Stimulated activated CD8-positive, alpha-beta memory T cell treated with anti-CD3 and anti-CD28 coated beads, Interleukin-4, amount 100 ng/mL, for 1 hour (primary cell): Measurements from ENCODE around the gene HPCAL1.

Experiments
- DNase-seq, 2 donors: peaks; one replicate each; pipeline ENCODE4 v3.0.0-alpha.2; 2020; ENCODE audit warnings: low read depth in 2 of 2, low spot score in 1 of 2

Gene HPCAL1

DNA sequence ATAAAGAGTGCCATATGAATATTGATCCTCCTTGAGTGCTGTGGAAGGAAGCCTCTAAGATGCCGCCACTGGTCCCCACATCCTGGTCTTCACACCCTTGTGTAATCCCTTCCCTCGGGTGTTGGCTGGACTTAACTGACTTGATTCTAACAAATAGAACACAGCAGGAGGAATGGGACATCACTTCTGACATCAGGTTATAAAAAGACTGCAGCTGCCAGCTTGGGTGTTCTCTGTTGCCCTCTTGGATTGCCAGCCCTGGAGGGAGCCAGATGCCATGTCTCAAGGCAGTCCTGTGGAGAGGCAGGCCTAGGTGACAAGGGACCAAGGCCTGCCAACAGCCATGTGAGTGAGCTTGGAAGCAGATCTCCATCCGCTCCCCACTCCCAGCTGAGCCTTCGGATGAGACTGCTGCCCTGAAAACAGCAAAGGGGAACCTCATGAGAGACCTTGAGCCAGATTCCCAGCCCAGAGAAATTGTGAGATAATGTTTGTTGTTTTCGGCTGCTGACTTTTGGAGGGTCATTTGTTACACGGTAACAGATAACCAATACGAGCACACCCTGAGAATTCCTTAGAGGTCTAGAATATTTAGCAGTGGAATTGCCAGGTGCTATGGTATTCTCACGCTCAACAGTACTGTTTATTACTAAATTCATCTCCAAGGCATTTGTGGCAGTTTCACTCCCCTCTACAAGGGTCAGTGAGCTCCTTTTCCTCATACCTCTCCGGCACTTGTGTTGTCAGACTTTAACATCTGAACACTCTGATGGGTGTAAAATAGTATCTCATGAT is 32.5 kb downstream of the HPCAL1 start:
- DNase-seq: no peak

DNA sequence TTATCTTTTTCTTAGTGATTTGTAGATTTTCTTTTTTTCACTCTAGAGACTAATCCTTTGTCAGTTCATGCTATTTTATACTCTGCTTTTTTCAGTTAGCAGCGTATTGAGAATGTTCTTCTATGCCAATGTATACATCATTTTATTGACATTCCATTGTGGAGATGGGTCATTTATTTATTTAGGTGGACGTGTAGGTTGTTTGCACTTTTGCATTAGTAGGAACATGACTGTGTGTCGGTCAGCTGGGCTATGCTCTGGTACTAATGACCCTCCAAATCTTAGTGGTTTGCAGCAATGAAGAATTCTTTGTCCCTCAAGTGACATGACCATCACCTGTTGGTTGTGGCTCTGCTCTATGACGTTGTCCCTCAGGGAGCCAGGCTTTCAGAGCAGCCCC is 33.6 kb downstream of the HPCAL1 start:
- no peak for DNase-seq

- DNase-seq: no peak
Observed at GRCh38 chr2:10337449-10338269, 35.0 kb downstream of the HPCAL1 start.

DNA sequence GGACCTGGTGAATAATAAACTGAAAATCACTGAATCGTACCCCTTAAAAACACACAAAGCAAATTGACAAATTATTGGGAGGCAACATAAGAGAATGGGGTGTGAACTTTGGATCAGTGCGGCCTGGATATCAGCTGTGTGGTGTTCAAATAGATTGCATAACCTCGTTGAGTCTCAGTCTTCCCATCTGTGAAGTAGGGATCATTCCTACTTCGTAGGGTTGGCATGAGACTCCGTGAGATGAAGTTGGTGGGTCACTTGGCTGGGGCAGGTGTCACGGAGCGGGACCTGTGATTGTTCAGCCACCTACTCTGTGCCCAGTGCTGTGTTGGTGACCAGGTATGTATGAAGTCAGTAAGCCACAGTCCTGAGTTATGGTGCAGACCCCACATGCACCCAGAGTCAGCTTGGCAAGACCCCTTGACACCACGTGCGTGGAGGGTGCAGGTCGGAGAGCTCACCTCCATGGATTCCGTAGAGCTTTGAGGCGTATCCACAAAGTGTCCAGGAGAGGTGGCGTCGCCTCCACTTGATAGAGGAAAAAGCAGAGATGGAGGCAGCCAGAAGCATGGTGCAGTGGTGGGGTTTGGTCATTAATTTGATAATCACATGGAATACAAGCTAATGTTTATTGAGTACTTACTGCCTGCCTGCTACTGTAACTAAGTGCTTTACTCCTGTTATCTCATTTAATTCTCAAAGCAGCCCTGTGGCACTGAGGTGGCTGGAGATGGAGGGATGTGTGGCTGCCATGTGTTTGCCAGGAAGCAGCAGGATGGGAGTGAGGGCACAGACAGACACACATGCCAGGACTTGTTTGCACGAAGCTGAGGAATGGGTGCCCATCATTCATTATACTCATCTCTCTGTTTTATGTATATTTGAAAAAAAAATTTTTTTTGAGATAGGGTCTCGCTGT is 35.8 kb downstream of the HPCAL1 start:
- no peak for DNase-seq

GRCh38 chr2:10339647-10340592 is 37.2 kb downstream of the HPCAL1 start:
- no peak for DNase-seq

DNA sequence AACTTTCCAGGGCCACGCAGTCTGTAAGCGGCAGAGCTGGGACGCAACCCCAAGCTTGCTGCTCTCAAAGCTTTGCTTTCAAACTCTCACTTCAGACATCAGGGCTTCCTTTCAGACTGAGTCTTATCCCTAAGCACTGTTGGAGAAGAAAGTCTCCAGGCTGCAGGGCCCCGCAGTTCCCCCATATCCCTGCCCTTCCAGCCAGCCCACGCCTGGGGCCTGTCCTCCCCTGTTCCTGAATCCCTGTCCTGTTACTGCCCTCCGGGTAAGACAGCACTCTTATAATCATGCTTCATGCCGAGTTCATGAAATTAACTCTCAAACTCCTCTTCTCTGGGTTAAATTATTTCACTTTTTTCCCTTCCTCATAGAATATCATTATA is 37.9 kb downstream of the HPCAL1 start:
- no peak for DNase-seq

- no peak for DNase-seq
Observed at GRCh38 chr2:10341193-10341592, 38.5 kb downstream of the HPCAL1 start.

- DNase-seq: no peak
Observed at GRCh38 chr2:10342245-10342951, 39.7 kb downstream of the HPCAL1 start.

DNA sequence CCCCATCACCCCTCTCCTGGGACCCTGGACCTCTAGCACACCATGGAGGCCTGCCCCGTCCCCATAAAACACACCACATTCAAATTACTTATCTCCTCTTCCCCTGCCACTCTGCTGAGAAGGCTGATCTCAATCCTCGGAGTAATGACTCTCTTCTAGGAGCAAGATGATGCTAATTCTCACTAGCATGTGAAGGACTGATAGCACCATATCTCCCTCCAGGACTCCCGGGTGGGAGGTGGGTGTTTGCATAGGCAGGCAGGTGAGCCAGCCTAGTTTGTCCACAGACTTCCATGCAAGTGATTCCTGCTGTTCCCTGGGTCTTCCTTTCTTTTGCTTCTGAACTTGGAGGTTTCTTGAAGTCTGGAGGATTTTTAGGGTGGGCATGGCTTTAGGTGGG is 40.5 kb downstream of the HPCAL1 start:
- no peak for DNase-seq

- no peak for DNase-seq
Observed at GRCh38 chr2:10343658-10344057, 41.0 kb downstream of the HPCAL1 start.

GRCh38 chr2:10344105-10345066 is 41.7 kb downstream of the HPCAL1 start:
- DNase-seq: no peak

GRCh38 chr2:10345126-10345525 is 42.4 kb downstream of the HPCAL1 start:
- DNase-seq: no peak

DNA sequence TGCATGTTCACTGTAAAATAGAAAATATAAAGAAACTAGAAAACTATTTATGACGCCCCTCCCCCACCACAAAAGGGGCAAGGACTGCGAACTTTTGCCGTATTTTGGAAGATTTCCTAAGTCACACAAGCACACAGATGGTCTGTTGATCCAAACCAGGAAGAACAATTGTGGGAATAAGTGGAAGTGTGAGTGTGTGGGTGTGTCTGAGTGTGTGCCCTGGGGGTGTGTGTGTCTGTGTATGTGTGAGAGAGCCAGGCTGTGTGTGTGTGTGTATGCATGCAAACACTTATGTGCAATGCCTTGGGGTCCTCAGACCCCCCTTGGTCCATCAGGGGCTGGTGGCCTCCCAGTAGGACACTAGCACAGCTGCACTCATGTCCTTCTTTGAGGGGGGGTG is 43.1 kb downstream of the HPCAL1 start:
- DNase-seq: no peak

GRCh38 chr2:10346929-10347561 is 44.3 kb downstream of the HPCAL1 start:
- no peak for DNase-seq

DNA sequence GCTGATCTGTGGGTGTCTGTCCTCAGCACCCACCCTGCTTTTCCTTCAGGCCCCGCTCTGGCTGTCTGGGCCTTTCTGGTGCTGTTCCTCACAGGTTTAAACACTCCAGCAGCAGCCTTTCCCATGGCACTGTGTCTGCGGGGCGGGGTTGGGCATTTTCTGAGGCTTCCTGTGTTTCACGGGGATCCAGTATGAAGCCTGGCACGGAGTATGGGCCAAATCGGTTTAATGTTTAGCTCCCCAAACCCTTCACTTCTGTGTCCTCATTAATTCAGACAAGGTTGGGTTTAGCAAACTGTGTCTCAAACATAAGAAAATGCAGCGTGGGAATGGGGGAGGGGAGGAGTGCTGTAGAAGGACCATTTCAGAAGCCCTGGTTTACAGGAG is 44.9 kb downstream of the HPCAL1 start:
- DNase-seq: no peak

DNA sequence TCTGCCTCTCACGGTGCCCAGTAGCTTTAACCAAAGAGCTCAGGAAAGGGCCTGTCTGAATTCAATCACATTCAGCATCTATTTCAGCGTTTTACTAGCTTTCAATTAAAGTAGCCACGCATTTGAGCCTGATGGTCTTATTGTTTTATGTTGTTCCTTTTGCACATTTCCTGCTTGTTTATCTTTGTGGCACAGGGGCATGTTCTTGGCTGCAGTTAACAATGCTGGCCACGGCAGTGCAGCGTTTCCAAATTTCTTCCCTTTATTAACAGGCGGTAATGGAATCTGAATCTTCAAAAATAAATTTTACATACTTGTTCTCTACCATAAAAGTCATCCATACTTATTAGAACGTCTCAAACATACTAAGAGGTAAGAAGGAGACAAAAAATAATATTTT is 46.2 kb downstream of the HPCAL1 start:
- no peak for DNase-seq

GRCh38 chr2:10350761-10351160 is 48.1 kb downstream of the HPCAL1 start:
- DNase-seq: no peak

DNA sequence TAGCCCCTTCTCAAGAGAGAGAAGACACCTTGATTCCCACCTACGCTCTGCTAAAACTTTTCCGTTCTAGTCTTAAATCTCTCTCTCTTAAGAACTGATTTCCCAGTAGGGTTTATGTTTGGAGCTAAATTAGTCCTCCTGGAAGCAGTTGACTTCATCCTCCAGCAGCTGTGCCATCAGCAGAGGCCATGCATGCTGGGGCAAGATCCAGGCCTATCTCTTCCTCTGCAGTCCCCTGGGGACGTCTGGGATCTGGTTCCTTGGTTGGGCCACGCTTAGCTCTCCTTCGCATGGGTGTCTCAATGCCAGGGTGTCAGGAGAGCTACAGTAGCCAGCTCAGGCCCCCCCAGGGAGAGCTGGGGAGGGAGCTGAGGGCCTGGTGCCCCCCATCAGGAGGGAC is 49.7 kb downstream of the HPCAL1 start:
- no peak for DNase-seq
